ENCODE results near the gene LYST.
A peak's percentile ranks its signal among the peaks of the same experiment; 100 is the strongest.

LYST gene

GRCh38 chr1:235888119-235888643 lies 21.5 kb upstream of the LYST start:
- peak; percentile 39 for DNase-seq (ENCODE audit: low read depth)

DNA sequence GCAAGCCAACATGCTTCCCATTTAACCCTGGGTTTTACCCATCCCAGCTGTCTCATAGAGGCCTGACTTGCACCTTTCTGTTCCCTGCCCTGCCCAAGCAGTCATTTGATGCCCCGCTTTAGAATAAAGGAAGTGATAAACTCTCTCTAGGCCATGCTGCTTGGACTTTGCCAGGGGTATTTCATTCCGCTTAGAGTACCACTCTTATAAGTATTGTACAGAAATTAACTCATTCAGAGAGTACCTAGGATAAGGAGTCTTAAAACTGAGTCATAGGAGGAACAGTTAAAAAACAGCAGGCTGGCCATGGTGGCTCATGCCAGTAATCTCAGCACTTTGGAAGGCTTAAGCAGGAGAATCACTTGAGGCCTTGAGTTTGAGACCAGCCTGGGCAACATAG lies 21.0 kb upstream of the LYST start:
- DNase-seq (ENCODE audit: low read depth) = no peak

GRCh38 chr1:235885655-235886262 lies 19.1 kb upstream of the LYST start:
- DNase-seq (ENCODE audit: low read depth) = no peak

DNA sequence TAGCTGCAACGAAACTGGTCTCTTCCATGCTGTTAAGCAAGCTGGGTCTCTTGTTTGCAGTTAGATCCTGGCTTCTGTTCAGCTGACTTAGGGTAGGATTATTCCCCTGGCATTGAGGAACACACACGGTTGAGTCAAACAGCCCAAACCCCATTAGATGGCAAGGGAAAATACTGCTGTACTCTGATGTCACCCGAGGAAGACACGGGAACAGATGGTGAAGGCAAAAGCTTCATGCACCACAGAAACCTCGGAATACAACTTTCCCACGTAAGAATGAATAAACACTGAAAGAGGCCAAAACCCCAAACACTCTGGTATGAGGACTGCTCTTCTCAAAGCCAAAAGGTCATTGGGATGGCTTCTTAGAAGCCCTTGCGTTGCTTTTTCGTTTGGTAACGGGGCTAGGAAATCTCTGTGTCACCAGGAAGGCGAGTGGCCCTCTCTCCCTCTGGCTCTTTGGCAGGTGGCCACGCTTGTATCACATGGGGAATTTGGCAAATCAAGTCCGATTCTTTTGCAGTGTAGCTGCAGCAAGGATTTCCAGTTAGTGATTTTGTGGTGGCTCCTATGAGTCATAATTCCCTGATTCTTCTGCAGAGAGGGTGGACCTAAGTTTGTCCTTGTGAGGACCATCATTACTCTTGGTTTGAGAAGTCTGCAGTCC lies 16.7 kb upstream of the LYST start:
- DNase-seq (ENCODE audit: low read depth) = no peak

DNA sequence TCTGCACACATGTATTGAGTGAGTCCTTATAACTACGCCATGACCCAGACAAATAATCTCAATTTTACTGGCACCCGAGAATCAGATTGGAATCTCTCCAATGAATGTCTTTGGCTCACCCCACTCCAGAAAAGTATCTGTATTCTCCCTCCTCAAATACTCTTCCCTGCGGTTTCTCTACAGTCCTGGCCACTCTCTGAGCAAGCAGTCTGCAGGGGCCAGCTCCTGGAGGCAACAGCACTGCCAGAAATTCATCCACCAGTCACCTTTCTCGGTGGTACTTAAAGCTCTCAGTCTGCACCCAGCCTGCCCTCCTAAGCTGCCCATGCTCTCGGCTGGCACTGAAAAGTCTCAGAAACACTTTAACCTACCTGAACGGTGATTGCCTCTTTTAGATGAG lies 16.1 kb upstream of the LYST start:
- DNase-seq (ENCODE audit: low read depth) = no peak

DNA sequence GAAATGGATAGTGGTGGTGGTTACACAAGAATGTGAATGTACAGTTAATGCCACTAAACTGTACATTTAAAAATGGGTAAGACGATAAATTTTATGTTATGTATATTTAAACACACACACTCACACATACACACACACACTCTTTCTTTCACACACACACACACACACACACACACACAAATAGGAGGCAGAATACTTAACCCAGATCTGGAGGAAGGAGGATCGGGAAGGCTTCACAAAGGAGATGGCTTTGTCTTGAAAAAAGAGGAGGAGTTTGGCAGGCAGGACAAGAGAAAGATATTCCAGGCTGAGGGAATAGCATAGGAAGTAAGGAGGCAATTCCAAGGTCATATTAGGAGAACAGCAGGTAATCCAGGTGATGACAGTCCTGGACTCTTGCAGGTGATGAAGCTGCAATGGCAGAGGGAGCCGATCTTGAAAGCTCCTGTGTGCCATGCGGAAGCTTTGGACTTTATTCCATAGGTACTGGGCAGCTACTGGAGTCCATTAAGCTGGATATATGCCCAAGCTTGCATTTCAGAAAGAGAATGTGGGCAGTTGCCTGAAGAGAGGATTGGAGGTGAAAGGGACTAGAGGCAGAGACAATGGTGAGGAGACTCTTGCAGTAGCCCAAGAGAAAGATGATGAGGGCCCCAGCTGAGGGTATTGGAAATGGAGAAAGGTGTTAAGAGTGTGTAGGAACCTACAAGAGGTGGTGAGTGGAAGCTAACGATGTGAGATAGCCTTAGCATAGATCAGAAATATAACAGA lies 15.4 kb upstream of the LYST start:
- no peak for DNase-seq (ENCODE audit: low read depth)

DNA sequence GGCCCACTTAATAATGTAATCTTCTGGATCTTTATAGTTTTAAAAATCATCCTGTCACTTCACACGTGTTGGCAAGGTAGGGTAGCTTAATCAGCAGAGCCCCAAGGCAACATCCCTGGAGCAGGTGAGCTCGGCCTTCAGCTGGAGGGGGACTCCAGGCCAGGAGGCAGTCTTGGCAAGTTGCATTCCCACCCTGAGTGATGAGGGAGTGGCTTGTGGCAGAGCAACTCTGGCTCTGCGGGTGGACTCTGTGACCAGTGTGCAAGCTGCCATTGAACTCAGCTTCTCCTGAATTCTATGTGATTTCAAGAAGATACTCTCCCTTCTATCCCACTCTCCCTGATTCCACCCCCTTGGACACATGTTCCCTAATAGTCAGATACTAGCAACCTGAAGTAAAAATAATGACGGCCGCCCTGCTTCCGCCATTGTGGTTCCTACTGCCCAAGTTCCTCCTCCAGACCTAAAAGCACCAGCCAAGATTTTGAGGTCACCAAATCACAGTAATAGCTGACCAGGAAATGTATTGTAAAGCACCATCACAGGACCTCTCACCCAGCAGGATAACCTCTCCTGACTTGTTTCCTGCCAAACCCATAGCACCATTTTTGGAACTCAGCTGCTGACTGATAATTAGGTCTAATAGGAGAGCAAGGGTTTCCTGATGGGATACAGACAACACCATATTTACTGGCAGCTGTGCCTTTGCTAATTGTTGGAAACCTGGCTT lies 11.5 kb upstream of the LYST start:
- DNase-seq (ENCODE audit: low read depth) = no peak

- no peak for DNase-seq (ENCODE audit: low read depth)
Observed at GRCh38 chr1:235876402-235876841, 9.7 kb upstream of the LYST start.

DNA sequence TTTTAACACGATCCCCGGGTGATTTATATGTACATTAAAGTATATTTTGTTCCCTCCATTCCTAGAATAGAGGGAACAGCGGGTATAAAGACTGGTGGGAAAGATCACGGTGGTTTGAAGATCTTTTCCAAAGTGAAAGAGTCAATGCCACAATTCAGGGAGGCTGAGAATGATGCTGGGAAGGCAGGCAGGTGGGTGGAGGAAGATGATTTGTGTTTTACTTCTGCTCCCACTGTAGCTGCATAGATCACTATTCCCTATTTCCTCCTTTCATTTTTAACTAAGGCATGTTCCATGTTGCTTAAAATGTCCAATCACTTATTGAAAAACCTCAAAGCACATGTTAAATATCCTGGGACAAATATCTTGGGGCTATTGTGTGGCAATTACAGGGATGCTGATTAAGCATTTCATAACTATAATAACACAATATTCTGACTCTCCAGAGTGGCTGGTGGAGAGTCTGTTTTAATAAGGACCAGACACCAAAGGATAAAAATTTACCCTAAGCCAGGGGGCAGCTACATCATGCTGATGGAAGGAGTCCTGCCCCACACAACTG lies 8.4 kb upstream of the LYST start:
- DNase-seq (ENCODE audit: low read depth) = no peak

DNA sequence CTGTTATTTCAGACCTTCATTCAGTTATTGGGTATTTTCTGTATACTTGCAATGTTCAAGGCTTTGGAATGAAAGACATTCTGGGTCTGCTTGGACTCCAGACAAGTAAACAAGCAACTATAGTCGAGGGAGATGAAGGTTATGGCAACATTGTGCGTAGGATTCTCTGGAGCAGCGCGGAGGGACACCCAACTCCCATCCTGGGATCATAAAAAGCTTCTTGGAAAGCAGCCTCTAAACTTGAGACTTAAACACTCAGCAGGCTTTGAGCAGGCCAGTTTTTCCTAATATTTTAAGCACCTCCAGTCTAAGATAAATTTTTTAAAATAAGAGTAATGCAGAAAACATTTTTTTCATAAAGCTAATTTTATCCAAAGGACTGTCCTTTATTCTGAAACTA lies 7.6 kb upstream of the LYST start:
- DNase-seq (ENCODE audit: low read depth) = no peak

GRCh38 chr1:235873571-235873970 lies 6.9 kb upstream of the LYST start:
- no peak for DNase-seq (ENCODE audit: low read depth)

GRCh38 chr1:235873045-235873444 lies 6.3 kb upstream of the LYST start:
- no peak for DNase-seq (ENCODE audit: low read depth)

GRCh38 chr1:235872270-235872669 lies 5.6 kb upstream of the LYST start:
- DNase-seq (ENCODE audit: low read depth) = no peak

DNA sequence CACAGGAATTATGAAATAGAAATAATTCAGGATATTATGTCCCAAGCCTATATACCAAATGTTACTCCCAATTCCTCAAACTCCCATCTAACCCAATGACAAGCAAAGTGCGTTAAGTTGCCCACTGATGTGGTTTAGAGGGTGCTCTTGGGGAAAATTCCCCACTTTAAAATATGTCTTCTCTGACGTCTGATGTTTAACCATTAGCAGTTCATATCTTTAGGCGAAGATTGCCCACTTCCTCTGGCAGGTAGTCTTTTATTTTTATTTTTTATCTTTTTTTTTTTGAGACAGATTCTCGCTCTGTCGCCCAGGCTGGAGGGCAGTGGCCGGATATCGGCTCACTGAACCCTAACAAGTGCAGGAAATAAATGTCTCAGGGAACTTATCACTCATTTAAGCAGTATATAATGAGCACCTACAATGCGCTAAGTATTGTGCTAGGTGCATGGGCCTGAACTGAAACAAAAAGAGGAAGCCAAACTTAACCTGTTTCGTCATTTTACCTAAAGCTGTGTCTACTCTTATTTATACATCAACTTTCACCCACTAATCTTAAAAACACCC lies 1.3 kb upstream of the LYST start:
- no peak for DNase-seq (ENCODE audit: low read depth)

GRCh38 chr1:235866913-235867845 lies 473 bp upstream of the LYST start:
- peak; percentile 95 for DNase-seq (ENCODE audit: low read depth)

- no peak for DNase-seq (ENCODE audit: low read depth)
Observed at GRCh38 chr1:235865565-235866204, 1.0 kb downstream of the LYST start.

DNA sequence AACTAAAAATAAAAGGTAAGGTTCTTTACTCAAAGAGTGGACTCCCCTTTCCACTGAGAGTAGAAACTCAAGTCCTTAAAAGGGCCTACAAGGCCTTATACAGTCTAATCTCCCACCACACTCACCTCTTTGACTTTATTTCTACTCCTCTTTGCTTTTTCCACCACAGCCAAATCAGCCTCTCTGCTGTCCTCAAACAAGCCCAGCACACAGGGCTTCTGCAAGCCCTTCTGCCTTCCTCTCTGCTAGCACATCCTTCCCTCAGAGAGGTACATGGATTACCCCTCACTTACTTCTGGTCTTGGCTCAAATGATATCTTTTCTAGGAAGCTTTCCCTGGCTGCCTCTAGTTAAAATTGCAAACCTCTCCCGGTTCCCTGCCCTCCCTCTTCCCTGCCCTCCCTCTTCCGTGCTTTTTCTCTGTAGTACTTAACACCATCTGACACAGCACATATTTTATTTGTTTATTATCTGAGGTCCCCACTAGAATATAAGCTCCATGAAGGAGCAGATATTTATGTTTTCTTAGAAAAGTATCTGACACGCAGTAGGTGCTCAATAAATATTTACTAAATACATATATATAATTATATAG lies 1.7 kb downstream of the LYST start:
- no peak for DNase-seq (ENCODE audit: low read depth)

DNA sequence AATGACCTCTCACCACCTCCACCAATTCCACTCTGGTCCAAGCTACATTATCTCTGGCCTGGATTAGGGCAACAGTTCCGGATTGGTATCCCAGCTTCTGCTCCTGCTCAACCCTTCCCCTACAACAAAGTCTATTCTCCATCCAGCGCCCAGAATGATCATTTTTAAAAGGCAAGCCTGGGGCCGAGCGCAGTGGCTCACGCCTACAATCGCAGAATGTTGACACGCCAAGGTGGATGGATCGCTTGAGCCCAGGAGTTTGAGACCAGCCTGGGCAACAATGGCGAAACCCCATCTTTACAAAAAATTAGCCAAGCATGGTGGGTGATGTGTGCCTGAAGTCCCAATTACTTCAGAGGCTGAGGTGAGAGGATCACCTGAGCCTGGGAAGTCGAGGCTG lies 2.2 kb downstream of the LYST start:
- no peak for DNase-seq (ENCODE audit: low read depth)

DNA sequence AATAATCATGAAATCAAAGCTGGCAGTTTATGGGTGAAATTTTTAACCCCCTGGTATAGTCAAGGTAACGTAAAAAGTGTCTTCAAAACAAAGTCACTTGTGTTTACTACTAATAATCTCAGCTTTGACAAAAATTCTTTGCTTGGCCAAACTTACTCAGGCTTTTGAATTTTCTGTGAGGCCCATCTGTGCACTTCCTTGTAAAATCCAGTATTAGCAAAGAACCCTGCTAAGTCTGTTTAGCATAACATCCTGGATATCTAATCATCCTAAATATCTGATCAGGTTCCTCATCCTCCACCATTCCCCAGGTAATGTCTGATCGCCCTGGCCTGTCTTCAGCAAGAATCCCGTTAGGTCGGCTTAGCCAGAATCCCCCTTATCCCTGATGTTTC lies 3.0 kb downstream of the LYST start:
- no peak for DNase-seq (ENCODE audit: low read depth)

GRCh38 chr1:235861857-235862256 lies 4.8 kb downstream of the LYST start:
- no peak for DNase-seq (ENCODE audit: low read depth)
